ENCODE data around the gene PRSS8. TPM values are rescaled to one million over a fixed set of nuclear protein-coding genes. Genes with fewer than 3 reads are reported as not detected.
A peak's percentile ranks its signal among the peaks of the same experiment; 100 is the strongest.
"Not testable (repeated sequence)": the region's sequence is repeated elsewhere in the genome, so short reads cannot be mapped to it uniquely, and the experiment has no call there.

PRSS8 gene
- not detected for total RNA-seq

- Mint-ChIP-seq H3K36me3 (ENCODE audit: low read depth) (peaks cover 4% of the 10 kb centered on the region), H3K4me3 (no peak within 1 kb of the TSS), H3K9me3 (ENCODE audit: insufficient read depth) (no peaks in the 10 kb centered on the region), H3K4me1 (ENCODE audit: low read depth) (no peaks in the 10 kb centered on the region), H3K27ac (no peak within 1 kb of the TSS), H3K27me3 (ENCODE audit: low read depth) (no peaks in the 10 kb centered on the region)
- POLR2A ChIA-PET: interaction anchor here (1.6 kb wide), 1 partner anchor 18 kb away, joined by 4 read pairs; the partner anchor contains the start of gene KAT8
- CTCF ChIA-PET: interaction anchor here (0.6 kb wide), 1 partner anchor 16 kb away, joined by 3 read pairs; no protein-coding TSS in a partner anchor
- DNase-seq (no peak), ATAC-seq (no peak)
Measured at GRCh38 chr16:31135535-31136286, at the start of gene PRSS8. Gene PRSS8, minus strand, starts transcription at chr16:31135727. Its CDS starts 229 bp downstream, at chr16:31135498.

- H3K27me3 Mint-ChIP-seq (ENCODE audit: low read depth): no peaks in the 10 kb centered on the region
- H3K27ac Mint-ChIP-seq: peak overlapping the region; percentile 72
- no peak for ATAC-seq
- peaks cover 94% of the 10 kb centered on the region for H3K36me3 Mint-ChIP-seq (ENCODE audit: low read depth)
- H3K9me3 Mint-ChIP-seq (ENCODE audit: insufficient read depth): no peaks in the 10 kb centered on the region
- ChIA-PET POLR2A (interaction anchor here (1.5 to 6.2 kb wide), 7 partner anchors 8 to 273 kb away, joined by 4 to 87 read pairs (median 8); partner anchors contain the start of genes ARMC5 and PYCARD), CTCF (interaction anchor here (1.1 to 1.2 kb wide), 2 partner anchors 17 to 198 kb away, joined by 3 to 4 read pairs; no protein-coding TSS in a partner anchor)
- no peak for DNase-seq
- peaks cover 76% of the 10 kb centered on the region for H3K4me1 Mint-ChIP-seq (ENCODE audit: low read depth)
- peak overlapping the region; percentile 50 for H3K4me3 Mint-ChIP-seq
Measured at GRCh38 chr16:31184888-31185287, 49.4 kb upstream of the PRSS8 start.

- H3K27me3 Mint-ChIP-seq (ENCODE audit: low read depth): no peaks in the 10 kb centered on the region
- peaks cover 83% of the 10 kb centered on the region for H3K36me3 Mint-ChIP-seq (ENCODE audit: low read depth)
- DNase-seq (no peak), ATAC-seq (no peak)
- peak overlapping the region; percentile 94 for H3K4me3 Mint-ChIP-seq
- no peaks in the 10 kb centered on the region for H3K9me3 Mint-ChIP-seq (ENCODE audit: insufficient read depth)
- peak overlapping the region; percentile 81 for H3K27ac Mint-ChIP-seq
- ChIA-PET CTCF (interaction anchor here (1.0 to 1.3 kb wide), 3 partner anchors 12 to 274 kb away, joined by 3 to 4 read pairs (median 3); no protein-coding TSS in a partner anchor), POLR2A (interaction anchor here (0.5 to 6.2 kb wide), 13 partner anchors 9 to 277 kb away, joined by 3 to 87 read pairs (median 4); partner anchors contain the start of genes ARMC5, ITGAX, PYCARD and ZNF646)
- H3K4me1 Mint-ChIP-seq (ENCODE audit: low read depth): peaks cover 68% of the 10 kb centered on the region
Measured at GRCh38 chr16:31183432-31184428, 48.2 kb upstream of the PRSS8 start.

GRCh38 chr16:31182391-31182790, 46.9 kb upstream of the PRSS8 start:
- Mint-ChIP-seq H3K9me3 (ENCODE audit: insufficient read depth) (no peaks in the 10 kb centered on the region), H3K27me3 (ENCODE audit: low read depth) (no peaks in the 10 kb centered on the region), H3K4me1 (ENCODE audit: low read depth) (peaks cover 68% of the 10 kb centered on the region), H3K4me3 (peak overlapping the region; percentile 94), H3K36me3 (ENCODE audit: low read depth) (peaks cover 69% of the 10 kb centered on the region), H3K27ac (peak overlapping the region; percentile 97)
- ChIA-PET POLR2A (interaction anchor here (0.6 to 6.2 kb wide), 6 partner anchors 11 to 108 kb away, joined by 3 to 87 read pairs (median 4); partner anchors contain the start of genes KAT8, PYCARD, ZNF646 and ZNF668), CTCF (interaction anchor here (0.9 to 1.4 kb wide), 2 partner anchors 197 to 201 kb away, joined by 3 read pairs; partner anchors contain the start of gene HSD3B7)
- ATAC-seq: no peak
- no peak for DNase-seq

- ChIA-PET CTCF (interaction anchor here (5.2 kb wide), 1 partner anchor 38 kb away, joined by 44 read pairs; no protein-coding TSS in a partner anchor), POLR2A (interaction anchor here (0.8 to 6.2 kb wide), 25 partner anchors 9 to 290 kb away, joined by 3 to 87 read pairs (median 5); partner anchors contain the start of genes ARMC5, ITGAX, KAT8 and PYCARD)
- Mint-ChIP-seq H3K27me3 (ENCODE audit: low read depth) (no peaks in the 10 kb centered on the region), H3K9me3 (ENCODE audit: insufficient read depth) (no peaks in the 10 kb centered on the region), H3K4me1 (ENCODE audit: low read depth) (peaks cover 68% of the 10 kb centered on the region), H3K4me3 (peak overlapping the region; percentile 94), H3K36me3 (ENCODE audit: low read depth) (peaks cover 61% of the 10 kb centered on the region), H3K27ac (peak overlapping the region; percentile 97)
- ATAC-seq: no peak
- DNase-seq: peak; percentile 51
Measured at GRCh38 chr16:31181102-31181830, 45.7 kb upstream of the PRSS8 start.

- POLR2A ChIA-PET: interaction anchor here (0.6 to 6.2 kb wide), 49 partner anchors 9 to 695 kb away, joined by 3 to 87 read pairs (median 4); partner anchors contain the start of genes ARMC5, ITGAX, KAT8 and PRSS36
- ATAC-seq: peak; percentile 56
- Mint-ChIP-seq H3K27ac (peak within 1 kb of the TSS; percentile 97), H3K36me3 (ENCODE audit: low read depth) (peaks cover 47% of the 10 kb centered on the region), H3K9me3 (ENCODE audit: insufficient read depth) (no peaks in the 10 kb centered on the region), H3K27me3 (ENCODE audit: low read depth) (no peaks in the 10 kb centered on the region), H3K4me3 (peak within 1 kb of the TSS; percentile 94), H3K4me1 (ENCODE audit: low read depth) (peaks cover 56% of the 10 kb centered on the region)
- peak; percentile 92 for DNase-seq
- CTCF ChIA-PET: interaction anchor here (0.9 to 5.2 kb wide), 2 partner anchors 37 to 279 kb away, joined by 3 to 44 read pairs; partner anchors contain the start of gene ARMC5
Measured at GRCh38 chr16:31179747-31180459, 44.4 kb upstream of the PRSS8 start, which contains the start of gene FUS. Gene FUS, plus strand, starts transcription at chr16:31180139. Its CDS starts 76 bp downstream, at chr16:31180215.

- DNase-seq: no peak
Measured at GRCh38 chr16:31179219-31179746, 43.8 kb upstream of the PRSS8 start.

GRCh38 chr16:31177136-31177535, 41.6 kb upstream of the PRSS8 start:
- DNase-seq: peak; percentile 77
- peak overlapping the region; percentile 95 for H3K27ac Mint-ChIP-seq
- no peaks in the 10 kb centered on the region for H3K27me3 Mint-ChIP-seq (ENCODE audit: low read depth)
- ChIA-PET POLR2A (interaction anchor here (0.6 to 4.2 kb wide), 9 partner anchors 9 to 282 kb away, joined by 3 to 23 read pairs (median 5); partner anchors contain the start of genes ARMC5 and KAT8), CTCF (interaction anchor here (0.7 to 5.2 kb wide), 10 partner anchors 12 to 283 kb away, joined by 3 to 44 read pairs (median 4); partner anchors contain the start of gene PYCARD)
- H3K4me3 Mint-ChIP-seq: peak overlapping the region; percentile 61
- H3K36me3 Mint-ChIP-seq (ENCODE audit: low read depth): peaks cover 22% of the 10 kb centered on the region
- H3K4me1 Mint-ChIP-seq (ENCODE audit: low read depth): peaks cover 30% of the 10 kb centered on the region
- no peaks in the 10 kb centered on the region for H3K9me3 Mint-ChIP-seq (ENCODE audit: insufficient read depth)
- ATAC-seq: peak; percentile 23

More at GRCh38 chr16:31179219-31179746, 43.8 kb upstream of the PRSS8 start:
- ATAC-seq: peak; percentile 1
- Mint-ChIP-seq H3K27me3 (ENCODE audit: low read depth) (no peaks in the 10 kb centered on the region), H3K4me1 (ENCODE audit: low read depth) (peaks cover 50% of the 10 kb centered on the region), H3K9me3 (ENCODE audit: insufficient read depth) (no peaks in the 10 kb centered on the region), H3K36me3 (ENCODE audit: low read depth) (peaks cover 43% of the 10 kb centered on the region), H3K4me3 (peak overlapping the region; percentile 94), H3K27ac (peak overlapping the region; percentile 97)
- ChIA-PET CTCF (interaction anchor here (0.9 to 5.2 kb wide), 2 partner anchors 36 to 280 kb away, joined by 3 to 44 read pairs; partner anchors contain the start of gene ARMC5), POLR2A (interaction anchor here (0.6 to 6.2 kb wide), 35 partner anchors 9 to 694 kb away, joined by 3 to 87 read pairs (median 5); partner anchors contain the start of genes ARMC5, KAT8, PRSS36 and PYCARD)

- ATAC-seq; H3K9me3 Mint-ChIP-seq (ENCODE audit: insufficient read depth); H3K4me1 Mint-ChIP-seq (ENCODE audit: low read depth); H3K36me3 Mint-ChIP-seq (ENCODE audit: low read depth); DNase-seq; H3K27me3 Mint-ChIP-seq (ENCODE audit: low read depth); CTCF ChIA-PET; H3K27ac Mint-ChIP-seq; H3K4me3 Mint-ChIP-seq: not testable (repeated sequence)
- POLR2A ChIA-PET: interaction anchor here (1.3 kb wide), 1 partner anchor 9 kb away, joined by 3 read pairs; the partner anchor contains the start of gene FUS
Measured at GRCh38 chr16:31170048-31170447, 34.5 kb upstream of the PRSS8 start.
